Activated CD4-positive, alpha-beta T cell treated with anti-CD3 and anti-CD28 coated beads, Interleukin-2, amount 50 U/mL, for 1 hour (primary cell): Measurements from ENCODE around the gene RPL35A.
A peak's percentile ranks its signal among the peaks of the same experiment; 100 is the strongest.
"Not testable (repeated sequence)": the region's sequence is repeated elsewhere in the genome, so short reads cannot be mapped to it uniquely, and the experiment has no call there.

Experiments
- DNase-seq: peaks from one replicate; pipeline ENCODE4 v3.0.0-alpha.2; 2020

Gene RPL35A

DNA sequence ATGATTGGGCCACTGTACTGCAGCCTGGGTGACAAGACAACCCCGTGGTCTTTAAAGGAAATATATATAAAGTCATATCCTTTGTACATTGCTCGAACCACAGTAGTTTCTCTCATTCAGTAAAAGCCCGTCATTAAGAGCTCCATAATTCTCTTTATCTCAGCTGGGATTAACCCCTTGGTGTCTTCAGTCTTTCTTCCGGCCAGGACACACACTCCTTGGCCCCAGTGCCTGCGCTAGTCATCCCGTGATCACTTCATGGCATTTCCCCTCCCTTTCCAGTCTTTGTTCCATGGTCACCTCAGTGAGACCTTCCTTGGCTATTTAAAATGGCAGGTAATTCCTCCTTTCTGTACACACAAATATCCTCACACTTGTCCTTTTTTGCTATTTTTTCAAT, 3.3 kb downstream of the RPL35A start:
- DNase-seq: no peak

DNA sequence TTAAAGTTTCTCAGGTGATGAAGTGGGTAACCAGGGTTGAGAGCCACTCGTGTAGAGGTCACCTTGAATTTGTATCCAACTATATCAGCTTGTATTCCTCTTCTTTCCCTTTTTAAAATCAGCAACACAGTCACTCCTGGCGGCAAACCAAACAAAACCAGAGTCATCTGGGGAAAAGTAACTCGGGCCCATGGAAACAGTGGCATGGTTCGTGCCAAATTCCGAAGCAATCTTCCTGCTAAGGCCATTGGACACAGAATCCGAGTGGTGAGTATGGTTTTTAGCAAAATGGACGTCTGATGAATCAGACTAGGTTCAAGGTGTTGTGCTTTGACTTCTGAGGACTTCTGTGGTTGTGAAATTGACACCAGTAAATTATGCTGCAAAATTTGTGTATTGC, 3.9 kb downstream of the RPL35A start:
- DNase-seq: no peak

GRCh38 chr3:197955892-197956477, 6.0 kb downstream of the RPL35A start:
- no peak for DNase-seq

GRCh38 chr3:197956626-197956988, 6.6 kb downstream of the RPL35A start:
- DNase-seq: no peak

DNA sequence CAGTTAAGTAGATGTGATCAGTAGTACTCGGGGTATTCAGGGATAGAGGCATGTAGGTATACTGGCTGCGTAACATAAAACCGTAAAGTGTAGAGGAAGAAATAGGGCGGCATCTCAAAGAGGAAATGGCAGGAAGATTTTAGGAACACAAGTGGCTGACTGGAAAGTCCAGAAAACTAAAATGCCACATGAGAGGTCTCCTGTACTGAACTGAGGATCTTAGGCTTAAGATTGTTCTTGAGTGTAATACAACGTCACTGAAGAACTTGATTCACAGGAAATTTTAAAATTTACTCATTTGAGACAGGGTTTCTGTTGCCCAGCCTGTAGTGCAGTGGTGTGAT, 7.8 kb downstream of the RPL35A start:
- DNase-seq: no peak

- no peak for DNase-seq
Observed at GRCh38 chr3:197958346-197958745, 8.4 kb downstream of the RPL35A start.

DNA sequence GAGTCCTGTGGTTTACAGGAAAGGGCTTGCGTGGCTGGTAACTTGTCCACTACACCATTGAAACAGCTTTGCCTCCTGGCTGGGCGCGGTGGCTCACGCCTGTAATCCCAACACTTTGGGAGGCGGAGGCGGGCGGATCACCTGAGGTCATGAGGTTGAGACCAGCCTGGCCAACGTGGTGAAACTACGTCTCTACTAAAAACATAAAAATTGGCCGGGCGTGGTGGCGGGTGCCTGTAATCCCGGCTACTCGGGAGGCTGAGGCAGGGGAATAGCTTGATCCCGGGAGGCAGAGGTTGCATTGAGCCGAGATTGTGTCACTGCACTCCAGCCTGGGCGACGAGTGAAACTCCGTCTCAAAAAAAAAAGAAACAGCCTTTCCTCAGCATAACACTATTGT, 8.9 kb downstream of the RPL35A start:
- not testable (repeated sequence) for DNase-seq

GRCh38 chr3:197959500-197959890, 9.5 kb downstream of the RPL35A start:
- DNase-seq: no peak

- peak; percentile 92 for DNase-seq
Observed at GRCh38 chr3:197959891-197960693, 10.1 kb downstream of the RPL35A start, which contains the start of gene LMLN. LMLN (plus strand) TSS chr3:197960217; CDS start chr3:197960246, 29 bp downstream.

GRCh38 chr3:197960694-197961581, 10.9 kb downstream of the RPL35A start:
- no peak for DNase-seq

- DNase-seq: no peak
Observed at GRCh38 chr3:197961582-197961945, 11.6 kb downstream of the RPL35A start.

DNA sequence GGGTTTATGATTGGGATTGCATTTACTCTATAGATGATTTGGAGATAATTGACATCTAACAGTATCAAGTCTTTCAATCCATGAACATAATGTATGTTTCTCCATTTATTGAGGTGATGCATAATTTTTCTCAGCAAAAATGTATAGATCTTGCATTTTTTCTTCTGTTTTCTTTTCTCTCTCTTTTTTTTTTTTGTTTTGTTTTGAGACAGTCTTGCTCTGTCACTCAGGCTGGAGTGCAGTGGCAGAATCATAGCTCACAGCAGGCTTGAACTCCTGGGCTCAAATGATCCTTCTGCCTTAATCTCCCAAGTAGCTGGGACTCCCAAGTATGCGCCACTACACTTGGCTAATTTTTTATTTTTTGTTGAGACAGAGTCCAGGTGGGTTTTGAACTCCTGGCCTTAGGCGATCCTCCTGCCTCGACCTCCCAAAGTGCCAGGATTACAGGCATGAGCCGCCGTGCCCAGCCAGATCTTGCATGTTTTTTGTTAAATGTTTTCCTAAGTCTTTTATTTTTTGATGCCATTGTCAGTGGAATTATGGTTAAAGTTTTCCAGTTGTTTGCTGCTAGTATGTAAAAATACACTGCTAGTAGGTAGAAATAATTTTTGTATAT, 13.1 kb downstream of the RPL35A start:
- DNase-seq: no peak

- not testable (repeated sequence) for DNase-seq
Observed at GRCh38 chr3:197967337-197967989, 17.5 kb downstream of the RPL35A start.

DNA sequence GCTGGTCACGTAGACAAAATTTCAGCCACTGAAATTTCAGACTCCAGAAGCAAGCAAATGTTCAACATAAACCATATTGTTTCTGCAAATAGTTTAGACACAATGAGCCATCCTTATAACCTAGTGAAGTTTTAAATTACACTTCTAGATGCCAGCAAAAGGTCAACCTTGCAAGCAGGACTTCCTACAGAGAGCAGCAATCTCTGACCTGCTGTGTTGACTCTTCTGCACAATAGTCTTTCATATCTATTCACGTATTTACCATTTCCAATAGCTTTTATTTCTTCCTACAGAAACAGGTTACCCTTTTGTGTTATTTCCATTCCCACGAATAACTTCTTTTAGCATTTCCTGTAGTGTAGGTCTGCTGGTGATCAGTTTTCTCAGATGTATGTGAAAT, 20.6 kb downstream of the RPL35A start:
- no peak for DNase-seq

DNA sequence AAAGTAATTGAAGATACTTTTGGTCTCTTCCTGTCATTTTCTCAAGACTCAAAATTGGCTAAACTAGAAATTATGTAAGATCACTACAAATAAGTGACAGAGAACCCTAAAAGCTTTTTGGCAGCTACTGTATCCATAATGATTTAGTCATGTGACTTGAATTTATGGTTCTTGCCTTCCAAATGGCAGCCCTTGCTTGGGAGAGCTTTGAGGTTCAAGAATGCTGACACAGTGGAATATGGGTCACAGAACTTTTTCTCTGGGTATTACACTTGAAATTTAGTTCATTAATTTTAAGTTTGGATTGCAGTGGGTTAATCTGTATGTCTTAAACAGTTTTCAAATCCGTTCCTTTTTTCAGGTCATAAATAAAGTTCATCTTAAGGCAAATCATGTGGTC, 24.0 kb downstream of the RPL35A start:
- DNase-seq: no peak

DNA sequence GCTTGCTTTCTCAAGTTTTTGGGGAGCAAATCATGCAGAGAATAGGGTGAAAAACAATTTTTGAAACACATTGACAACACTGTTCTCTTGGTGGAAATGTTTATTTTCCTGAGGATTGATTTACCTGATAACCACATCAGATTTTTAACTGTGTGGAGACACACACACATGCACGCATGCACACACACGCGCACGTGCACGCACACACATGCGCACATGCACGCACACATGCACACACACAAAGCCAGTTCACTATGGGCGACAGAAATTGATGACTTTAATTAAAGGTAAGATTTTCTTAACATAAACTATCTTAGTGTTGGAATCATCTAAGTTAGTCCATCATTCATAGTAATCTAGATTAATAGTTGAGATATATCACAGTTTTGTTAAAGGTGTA, 25.3 kb downstream of the RPL35A start:
- DNase-seq: no peak

GRCh38 chr3:197983076-197983475, 33.1 kb downstream of the RPL35A start:
- no peak for DNase-seq

DNA sequence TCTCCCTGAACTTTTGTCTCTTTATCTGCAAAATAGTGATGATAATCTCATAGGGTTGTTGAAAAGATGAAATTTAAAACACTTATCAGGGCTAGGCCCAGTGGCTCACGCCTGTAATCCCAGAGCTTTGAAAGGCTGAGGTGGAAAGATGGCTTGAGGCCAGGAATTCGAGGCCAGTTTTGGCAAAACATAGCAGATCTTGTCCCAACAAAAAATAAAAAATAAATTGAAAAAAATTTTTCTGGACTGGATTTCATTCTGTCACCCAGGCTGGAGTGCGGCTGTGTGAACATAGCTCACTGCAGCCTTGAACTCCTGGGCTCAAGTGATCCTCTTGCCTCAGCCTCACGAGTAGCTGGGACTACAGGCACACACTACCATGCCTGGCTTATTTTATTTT, 39.7 kb downstream of the RPL35A start:
- DNase-seq: no peak

GRCh38 chr3:197994736-197995135, 44.7 kb downstream of the RPL35A start:
- DNase-seq: no peak

DNA sequence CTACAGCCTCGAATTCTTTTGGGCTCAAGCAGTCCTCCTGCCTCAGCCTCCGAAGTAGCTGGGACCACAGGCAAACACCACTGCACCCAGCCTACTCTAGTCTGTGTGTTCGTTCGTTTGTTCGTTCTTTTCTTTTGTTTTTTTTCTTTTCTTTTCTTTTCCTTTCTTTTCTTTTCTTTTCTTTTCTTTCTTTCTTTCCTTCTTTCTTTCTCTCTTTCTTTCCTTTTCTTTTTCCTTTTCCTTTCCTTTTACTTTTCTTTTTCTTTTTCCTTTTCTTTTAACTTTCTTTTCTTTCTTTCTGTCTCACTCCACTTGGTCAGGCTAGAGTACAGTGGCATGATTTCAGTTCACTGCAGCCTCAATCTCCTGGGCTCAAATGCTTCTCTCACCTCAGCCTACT, 46.9 kb downstream of the RPL35A start:
- no peak for DNase-seq

- no peak for DNase-seq
Observed at GRCh38 chr3:197997936-197998335, 47.9 kb downstream of the RPL35A start.
